DND-41 (cell line): Measurements from ENCODE around the gene WNK2.
"Not testable (repeated sequence)": the region's sequence is repeated elsewhere in the genome, so short reads cannot be mapped to it uniquely, and the experiment has no call there.

Experiments used
- ATAC-seq: fragments of 200-7000 bp; cut with Tn5 transposase; 3 replicates; pipeline ENCODE4 v1.9.1; 2021; ENCODE audit warnings: low read depth; ENCODE audit not compliant: insufficient read depth
- DNase-seq: peaks from one replicate; pipeline ENCODE4 v3.0.0-alpha.2; 2020
- H2AFZ ChIP-seq: 2 replicates; pipeline ENCODE4 v1.6.0; 2012; ENCODE audit warnings: low read depth, low read length
- H3K27ac ChIP-seq: 2 replicates; pipeline ENCODE4 v1.5.1; 2012; ENCODE audit warnings: low read length, inconsistent platforms
- H3K27me3 ChIP-seq: fragments of 200-600 bp; sonication (generic); 2 replicates; pipeline ENCODE4 v1.6.0; 2012; ENCODE audit warnings: low read length, mild to moderate bottlenecking, inconsistent platforms; ENCODE audit not compliant: insufficient read depth, poor library complexity
- H3K36me3 ChIP-seq: 2 replicates; pipeline ENCODE4 v1.5.1; 2012; ENCODE audit warnings: low read length, inconsistent platforms; ENCODE audit not compliant: insufficient read depth
- H3K4me1 ChIP-seq: 2 replicates; pipeline ENCODE4 v1.5.1; 2012; ENCODE audit warnings: mild to moderate bottlenecking, low read length; ENCODE audit not compliant: insufficient read depth
- H3K4me2 ChIP-seq: 2 replicates; pipeline ENCODE4 v1.6.0; 2012; ENCODE audit warnings: mild to moderate bottlenecking, moderate library complexity, low read length, inconsistent platforms; ENCODE audit not compliant: insufficient read depth
- H3K4me3 ChIP-seq, 2 experiments: fragments of 200-600 bp in 1 of 2; shearing (Covaris generic) in 1 of 2; 2 replicates each; pipeline ENCODE4 v1.5.1; 2012 to 2016; ENCODE audit warnings: inconsistent platforms in 2 of 2, low read length in 2 of 2, mild to moderate bottlenecking in 2 of 2, low read depth in 1 of 2, moderate library complexity in 1 of 2
- H3K79me2 ChIP-seq: 2 replicates; pipeline ENCODE4 v1.6.0; 2012; ENCODE audit warnings: low read length, inconsistent platforms; ENCODE audit not compliant: insufficient read depth
- H3K9ac ChIP-seq: 2 replicates; pipeline ENCODE4 v1.6.0; 2012; ENCODE audit warnings: low read depth, mild to moderate bottlenecking, inconsistent platforms, low read length, moderate library complexity
- H3K9me3 ChIP-seq: 2 replicates; pipeline ENCODE4 v1.5.1; 2012; ENCODE audit warnings: low read length, moderate library complexity, mild to moderate bottlenecking, inconsistent platforms; ENCODE audit not compliant: insufficient read depth, severe bottlenecking
- H4K20me1 ChIP-seq: 2 replicates; pipeline ENCODE4 v1.6.0; 2012; ENCODE audit warnings: low read length; ENCODE audit not compliant: insufficient read depth
- CTCF ChIP-seq: IDR thresholded peaks from 2 replicates; pipeline ENCODE4 v1.5.1; 2012; ENCODE audit warnings: borderline replicate concordance, low read length, moderate library complexity, mild to moderate bottlenecking; ENCODE audit not compliant: poor library complexity, severe bottlenecking; ENCODE audit errors: extremely low read depth
- EZH2 ChIP-seq: IDR thresholded peaks from 3 replicates; pipeline ENCODE4 v1.6.1; 2012; ENCODE audit warnings: borderline replicate concordance, low read depth, mild to moderate bottlenecking, moderate library complexity, low read length, inconsistent platforms; ENCODE audit not compliant: severe bottlenecking

Gene WNK2

GRCh38 chr9:93247099-93247865 lies 63.3 kb downstream of the WNK2 start:
- no peaks in the 10 kb centered on the region for H3K36me3 ChIP-seq
- no peak overlapping the region for H3K4me3 ChIP-seq
- TF ChIP-seq EZH2, result no peak
- TF ChIP-seq CTCF, result no peak
- no peak overlapping the region for H3K27ac ChIP-seq
- H3K4me1 ChIP-seq, result no peaks in the 10 kb centered on the region
- H3K4me2 ChIP-seq, result no peak overlapping the region
- H4K20me1 ChIP-seq, result no peaks in the 10 kb centered on the region
- ATAC-seq (no peak), DNase-seq (no peak)
- H3K9me3 ChIP-seq, result no peaks in the 10 kb centered on the region
- H2AFZ ChIP-seq, result no peak overlapping the region
- no peak overlapping the region for H3K9ac ChIP-seq
- no peaks in the 10 kb centered on the region for H3K27me3 ChIP-seq
- H3K79me2 ChIP-seq, result no peaks in the 10 kb centered on the region

GRCh38 chr9:93247892-93248291 lies 64.0 kb downstream of the WNK2 start:
- H3K27ac ChIP-seq, result no peak overlapping the region
- H3K36me3 ChIP-seq, result no peaks in the 10 kb centered on the region
- TF ChIP-seq EZH2 (no peak), CTCF (no peak)

GRCh38 chr9:93248386-93249040 lies 64.6 kb downstream of the WNK2 start:
- Histone ChIP-seq H4K20me1 (no peaks in the 10 kb centered on the region), H3K4me3 (no peak overlapping the region), H2AFZ (no peak overlapping the region), H3K27ac (no peak overlapping the region), H3K9me3 (no peaks in the 10 kb centered on the region), H3K79me2 (no peaks in the 10 kb centered on the region), H3K27me3 (no peaks in the 10 kb centered on the region), H3K36me3 (no peaks in the 10 kb centered on the region), H3K4me1 (no peaks in the 10 kb centered on the region), H3K4me2 (no peak overlapping the region), H3K9ac (no peak overlapping the region)
- ATAC-seq (no peak), DNase-seq (no peak)
- TF ChIP-seq EZH2, result no peak
- no peak for TF ChIP-seq CTCF

More at GRCh38 chr9:93247892-93248291, 64.0 kb downstream of the WNK2 start:
- H3K79me2 ChIP-seq, result no peaks in the 10 kb centered on the region
- no peaks in the 10 kb centered on the region for H3K4me1 ChIP-seq
- H2AFZ ChIP-seq, result no peak overlapping the region
- H3K4me3 ChIP-seq, result no peak overlapping the region
- DNase-seq (no peak), ATAC-seq (no peak)
- no peaks in the 10 kb centered on the region for H3K9me3 ChIP-seq
- H3K9ac ChIP-seq, result no peak overlapping the region
- H4K20me1 ChIP-seq, result no peaks in the 10 kb centered on the region
- H3K27me3 ChIP-seq, result no peaks in the 10 kb centered on the region
- H3K4me2 ChIP-seq, result no peak overlapping the region

- no peak for ATAC-seq
- Histone ChIP-seq H3K4me1 (no peaks in the 10 kb centered on the region), H3K9me3 (no peaks in the 10 kb centered on the region), H3K27ac (no peak overlapping the region), H3K4me3 (no peak overlapping the region), H2AFZ (no peak overlapping the region), H3K4me2 (no peak overlapping the region), H3K36me3 (no peaks in the 10 kb centered on the region), H3K9ac (no peak overlapping the region), H3K27me3 (no peaks in the 10 kb centered on the region), H3K79me2 (no peaks in the 10 kb centered on the region), H4K20me1 (no peaks in the 10 kb centered on the region)
- no peak for TF ChIP-seq CTCF
- TF ChIP-seq EZH2, result no peak
- DNase-seq, result no peak
Observed at GRCh38 chr9:93250185-93250584, 66.2 kb downstream of the WNK2 start.

- not testable (repeated sequence) for H3K36me3 ChIP-seq, H3K4me2 ChIP-seq, H3K9me3 ChIP-seq, H3K4me3 ChIP-seq, H3K27ac ChIP-seq, H4K20me1 ChIP-seq, H3K79me2 ChIP-seq, H3K27me3 ChIP-seq, ATAC-seq, H3K4me1 ChIP-seq, H2AFZ ChIP-seq, DNase-seq, H3K9ac ChIP-seq
Observed at GRCh38 chr9:93251309-93251708, 67.4 kb downstream of the WNK2 start.
